Endothelial cell of umbilical vein (primary cell): ENCODE data around the gene PDYN.

ENCODE experiments used
- CTCF ChIP-seq, 2 donors: IDR thresholded peaks; 1 replicate in 1 of 2; 2 replicates in 1 of 2; pipeline ENCODE4 v1.5.1; 2011; ENCODE audit warnings: low read length in 2 of 2, mild to moderate bottlenecking in 2 of 2, moderate library complexity in 2 of 2, control low read depth in 1 of 2, inconsistent platforms in 1 of 2, low read depth in 1 of 2; ENCODE audit not compliant: insufficient read depth in 1 of 2; ENCODE audit errors: extremely low read depth in 1 of 2
- POLR2AphosphoS5 ChIP-seq: IDR thresholded peaks from 2 replicates; pipeline ENCODE4 v1.6.1; 2012; ENCODE audit warnings: low read depth, mild to moderate bottlenecking, control low read depth, low read length, moderate library complexity; ENCODE audit not compliant: insufficient read depth

GRCh38 chr20:2032168-2032567 lies 38.3 kb upstream of the PDYN start:
- TF ChIP-seq CTCF (IDR thresholded peaks at IDR 0.05; ENCODE audit: extremely low read depth in 1 of 2, insufficient read depth in 1 of 2, low read depth in 1 of 2, low read length in 2 of 2) (no peak), POLR2AphosphoS5 (no peak)
